NB4 (cell line): ENCODE measurements around the gene CNTN4.

Source experiments
- CTCF ChIP-seq: IDR thresholded peaks from one replicate; pipeline ENCODE4 v1.5.1; 2012; ENCODE audit warnings: low read depth, low read length
- MAX ChIP-seq: IDR thresholded peaks from 2 replicates; pipeline ENCODE4 v1.6.1; 2011; ENCODE audit warnings: low read depth, low read length
- MYC ChIP-seq: IDR thresholded peaks from 2 replicates; pipeline ENCODE4 v1.6.1; 2011; ENCODE audit warnings: low read depth, low read length
- POLR2A ChIP-seq: IDR thresholded peaks from 2 replicates; pipeline ENCODE4 v1.6.1; 2011; ENCODE audit warnings: mild to moderate bottlenecking; ENCODE audit not compliant: insufficient read length; ENCODE audit errors: extremely low read depth

GRCh38 chr3:2656806-2657777 is 558.4 kb downstream of the CNTN4 start:
- TF ChIP-seq CTCF = no peak
- no peak for TF ChIP-seq MYC
- no peak for TF ChIP-seq MAX
- TF ChIP-seq POLR2A = no peak
